Neural cell (in vitro differentiated cells): ENCODE measurements around the gene MTF2. TPM values are rescaled to one million over a fixed set of nuclear protein-coding genes. Genes with fewer than 3 reads are reported as not detected.

ENCODE experiments used
- H2AFZ ChIP-seq: fragments of 200-600, 300-800 bp; sonication (generic), shearing (Covaris generic); 2 replicates; pipeline ENCODE4 v1.6.0; 2014; ENCODE audit warnings: low read depth, mild to moderate bottlenecking, antibody characterized with exemption, low read length, moderate library complexity
- H3F3A ChIP-seq: fragments of 200-600 bp; shearing (Covaris generic); 2 replicates; pipeline ENCODE4 v1.6.1; 2016; ENCODE audit warnings: mild to moderate bottlenecking, moderate library complexity, mixed read lengths, antibody characterized with exemption, low read length; ENCODE audit not compliant: insufficient read depth, poor library complexity, severe bottlenecking
- H3K27ac ChIP-seq: fragments of 200-600, 300-800 bp; sonication (generic), shearing (Covaris generic); 2 replicates; pipeline ENCODE4 v1.5.1; 2014; ENCODE audit warnings: mild to moderate bottlenecking, low read length, moderate library complexity
- H3K27me3 ChIP-seq: fragments of 300-800, 200-600 bp; sonication (generic), shearing (Covaris generic); 2 replicates; pipeline ENCODE4 v1.6.0; 2014; ENCODE audit warnings: mild to moderate bottlenecking, low read depth, low read length, moderate library complexity; ENCODE audit not compliant: insufficient read depth
- H3K36me3 ChIP-seq: fragments of 300-800, 200-600 bp; sonication (generic), shearing (Covaris generic); 2 replicates; pipeline ENCODE4 v1.5.1; 2014; ENCODE audit warnings: mild to moderate bottlenecking, antibody characterized with exemption, low read length, moderate library complexity; ENCODE audit not compliant: insufficient read depth
- H3K4me2 ChIP-seq: fragments of 300-800, 200-600 bp; sonication (generic), shearing (Covaris generic); 2 replicates; pipeline ENCODE4 v1.6.0; 2014; ENCODE audit warnings: mild to moderate bottlenecking, low read length
- H3K4me3 ChIP-seq: fragments of 300-800, 200-600 bp; sonication (generic), shearing (Covaris generic); 2 replicates; pipeline ENCODE4 v1.5.1; 2014; ENCODE audit warnings: mild to moderate bottlenecking, low read length, moderate library complexity
- H3K79me2 ChIP-seq: fragments of 200-600 bp; shearing (Covaris generic); replicated peaks from 2 replicates; pipeline ENCODE4 v1.6.0; 2014; ENCODE audit warnings: mild to moderate bottlenecking, low read length, moderate library complexity; ENCODE audit not compliant: insufficient read depth
- H3K9ac ChIP-seq: fragments of 300-800, 200-600 bp; sonication (generic), shearing (Covaris generic); 2 replicates; pipeline ENCODE4 v1.6.1; 2016; ENCODE audit warnings: mild to moderate bottlenecking, low read length, mixed read lengths
- H3K9me2 ChIP-seq: fragments of 200-600 bp; shearing (Covaris generic); 2 replicates; pipeline ENCODE4 v1.6.1; 2016; ENCODE audit warnings: mild to moderate bottlenecking, low read length, mixed read lengths; ENCODE audit not compliant: insufficient read depth
- H3K9me3 ChIP-seq: fragments of 200-600, 300-800 bp; sonication (generic), shearing (Covaris generic); 2 replicates; pipeline ENCODE4 v1.6.1; 2016; ENCODE audit warnings: mild to moderate bottlenecking, mixed run types, low read length, moderate library complexity, mixed read lengths
- H4K20me1 ChIP-seq: fragments of 200-600 bp; shearing (Covaris generic); 2 replicates; pipeline ENCODE4 v1.6.1; 2016; ENCODE audit warnings: mild to moderate bottlenecking, mixed run types; ENCODE audit not compliant: insufficient read depth
- CTCF ChIP-seq: fragments of 450-650 bp; IDR thresholded peaks from 2 replicates; pipeline ENCODE4 v1.5.1; 2014; ENCODE audit warnings: antibody characterized with exemption, mild to moderate bottlenecking, moderate library complexity; ENCODE audit not compliant: poor library complexity, severe bottlenecking
- EP300 ChIP-seq: fragments of 450-650 bp; conservative IDR thresholded peaks from 2 replicates; pipeline ENCODE4 v1.6.1; 2014; ENCODE audit warnings: antibody characterized with exemption, mild to moderate bottlenecking, moderate library complexity; ENCODE audit not compliant: poor library complexity, severe bottlenecking
- EZH2 ChIP-seq: fragments of 200-600, 300-800 bp; shearing (Covaris generic), sonication (generic); IDR thresholded peaks from 2 replicates; pipeline ENCODE4 v1.6.1; 2014; ENCODE audit warnings: antibody characterized with exemption, low read length, borderline replicate concordance, mild to moderate bottlenecking; ENCODE audit not compliant: insufficient read depth, poor library complexity, severe bottlenecking
- MXI1 ChIP-seq: fragments of 450-650 bp; conservative IDR thresholded peaks from 2 replicates; pipeline ENCODE4 v1.6.1; 2014; ENCODE audit warnings: antibody characterized with exemption, mild to moderate bottlenecking; ENCODE audit not compliant: poor library complexity, severe bottlenecking
- POLR2AphosphoS5 ChIP-seq: IDR thresholded peaks from 2 replicates; pipeline ENCODE4 v1.6.1; 2012
- RAD21 ChIP-seq: fragments of 450-650 bp; conservative IDR thresholded peaks from 2 replicates; pipeline ENCODE4 v1.6.1; 2014; ENCODE audit warnings: antibody characterized with exemption, mild to moderate bottlenecking, moderate library complexity
- REST ChIP-seq: IDR thresholded peaks from 2 replicates; pipeline ENCODE4 v1.6.1; 2012; ENCODE audit warnings: borderline replicate concordance
- SMC3 ChIP-seq: fragments of 450-650 bp; conservative IDR thresholded peaks from 2 replicates; pipeline ENCODE4 v1.6.1; 2014; ENCODE audit warnings: antibody characterized with exemption, mild to moderate bottlenecking, moderate library complexity; ENCODE audit not compliant: poor library complexity
- TAF1 ChIP-seq: IDR thresholded peaks from 2 replicates; pipeline ENCODE4 v1.6.1; 2012; ENCODE audit warnings: low read depth
- polyA plus RNA-seq: library from polyadenylated mRNA; depleted of rRNA; stranded (reverse); fragments of >200 nt; gene quantifications from 2 replicates; pipeline ENCODE4 v1.2.3, GENCODE V29; 2014

Gene MTF2
- polyA plus RNA-seq, 1 donor from 2014 or later, result 124 TPM

GRCh38 chr1:93081716-93082115 lies 2.6 kb downstream of the MTF2 start:
- no peak overlapping the region for H3K27ac ChIP-seq
- H3K9ac ChIP-seq, result peak overlapping the region; percentile 100
- peaks cover 17% of the 10 kb centered on the region for H3K36me3 ChIP-seq
- H3K4me3 ChIP-seq, result peak overlapping the region; percentile 78
- peak overlapping the region; percentile 77 for H3K4me2 ChIP-seq
- no peaks in the 10 kb centered on the region for H3K9me3 ChIP-seq
- peaks cover 17% of the 10 kb centered on the region for H4K20me1 ChIP-seq
- no peaks in the 10 kb centered on the region for H3K9me2 ChIP-seq
- no peaks in the 10 kb centered on the region for H3K27me3 ChIP-seq
- TF ChIP-seq RAD21 (no peak), EZH2 (no peak), EP300 (no peak), CTCF (no peak), REST (no peak), POLR2AphosphoS5 (no peak), TAF1 (no peak), MXI1 (no peak), SMC3 (no peak)
- no peak overlapping the region for H2AFZ ChIP-seq
- no peaks in the 10 kb centered on the region for H3F3A ChIP-seq
- H3K79me2 ChIP-seq, result peaks cover 76% of the 10 kb centered on the region

GRCh38 chr1:93082313-93082712 lies 3.2 kb downstream of the MTF2 start:
- no peaks in the 10 kb centered on the region for H3K9me2 ChIP-seq
- H3K79me2 ChIP-seq, result peaks cover 81% of the 10 kb centered on the region
- H3K9me3 ChIP-seq, result no peaks in the 10 kb centered on the region
- H3K4me2 ChIP-seq, result peak overlapping the region; percentile 77
- peaks cover 17% of the 10 kb centered on the region for H4K20me1 ChIP-seq
- H3K27ac ChIP-seq, result no peak overlapping the region
- H2AFZ ChIP-seq, result no peak overlapping the region
- peaks cover 17% of the 10 kb centered on the region for H3K36me3 ChIP-seq
- no peaks in the 10 kb centered on the region for H3F3A ChIP-seq
- H3K27me3 ChIP-seq, result no peaks in the 10 kb centered on the region
- no peak overlapping the region for H3K9ac ChIP-seq
- peak overlapping the region; percentile 78 for H3K4me3 ChIP-seq
- TF ChIP-seq REST (no peak), SMC3 (no peak)
